ELF-1 (cell line): ENCODE data around the gene TMUB1.

Source experiments
- DNase-seq: peaks from one replicate; pipeline ENCODE4 v3.0.0-alpha.2; 2016; ENCODE audit warnings: low read depth, low spot score

The TMUB1 gene

DNA sequence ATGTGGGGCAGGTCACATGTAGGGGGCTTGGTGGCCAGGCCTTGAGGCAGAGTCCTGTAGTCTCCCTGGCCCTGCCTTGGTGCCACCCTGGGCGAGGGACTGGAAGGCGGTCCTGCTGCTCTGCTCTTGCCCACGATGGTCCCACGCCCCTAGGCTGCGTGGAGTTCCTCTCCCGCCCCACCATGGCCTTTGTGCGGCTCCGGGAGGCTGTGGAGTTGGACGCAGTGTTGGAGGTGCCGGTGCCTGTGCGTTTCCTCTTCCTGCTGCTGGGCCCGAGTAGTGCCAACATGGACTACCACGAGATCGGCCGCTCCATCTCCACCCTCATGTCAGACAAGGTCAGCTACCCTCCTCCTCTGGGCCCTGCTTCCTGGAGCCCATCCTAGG lies 12.7 kb downstream of the TMUB1 start:
- DNase-seq, result no peak

DNA sequence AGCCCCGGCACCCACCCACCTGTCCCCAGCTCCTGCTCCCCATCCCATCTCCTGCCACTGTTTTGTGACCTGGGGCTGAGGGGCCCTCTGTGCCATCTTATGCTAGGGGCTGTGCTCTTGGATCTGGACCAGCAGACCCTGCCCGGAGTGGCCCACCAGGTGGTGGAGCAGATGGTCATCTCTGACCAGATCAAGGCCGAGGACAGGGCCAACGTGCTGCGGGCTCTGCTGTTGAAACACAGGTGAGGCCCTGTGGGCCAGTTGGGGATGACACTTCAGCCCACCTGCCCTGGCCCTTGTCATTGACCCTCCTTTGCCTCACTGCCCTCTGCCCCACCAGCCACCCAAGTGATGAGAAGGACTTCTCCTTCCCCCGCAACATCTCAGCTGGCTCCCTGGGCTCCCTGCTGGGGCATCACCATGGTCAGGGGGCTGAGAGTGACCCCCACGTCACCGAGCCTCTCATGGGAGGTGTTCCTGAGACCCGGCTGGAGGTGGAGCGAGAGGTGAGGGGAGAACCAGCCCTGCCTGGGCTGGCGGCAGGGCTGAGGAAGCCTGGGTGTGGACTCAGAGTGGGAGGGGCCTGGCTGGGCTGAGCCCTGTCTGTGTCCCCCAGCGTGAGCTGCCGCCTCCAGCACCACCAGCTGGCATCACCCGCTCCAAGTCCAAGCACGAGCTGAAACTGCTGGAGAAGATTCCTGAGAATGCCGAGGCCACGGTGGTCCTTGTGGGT lies 13.3 kb downstream of the TMUB1 start:
- DNase-seq, result no peak

DNA sequence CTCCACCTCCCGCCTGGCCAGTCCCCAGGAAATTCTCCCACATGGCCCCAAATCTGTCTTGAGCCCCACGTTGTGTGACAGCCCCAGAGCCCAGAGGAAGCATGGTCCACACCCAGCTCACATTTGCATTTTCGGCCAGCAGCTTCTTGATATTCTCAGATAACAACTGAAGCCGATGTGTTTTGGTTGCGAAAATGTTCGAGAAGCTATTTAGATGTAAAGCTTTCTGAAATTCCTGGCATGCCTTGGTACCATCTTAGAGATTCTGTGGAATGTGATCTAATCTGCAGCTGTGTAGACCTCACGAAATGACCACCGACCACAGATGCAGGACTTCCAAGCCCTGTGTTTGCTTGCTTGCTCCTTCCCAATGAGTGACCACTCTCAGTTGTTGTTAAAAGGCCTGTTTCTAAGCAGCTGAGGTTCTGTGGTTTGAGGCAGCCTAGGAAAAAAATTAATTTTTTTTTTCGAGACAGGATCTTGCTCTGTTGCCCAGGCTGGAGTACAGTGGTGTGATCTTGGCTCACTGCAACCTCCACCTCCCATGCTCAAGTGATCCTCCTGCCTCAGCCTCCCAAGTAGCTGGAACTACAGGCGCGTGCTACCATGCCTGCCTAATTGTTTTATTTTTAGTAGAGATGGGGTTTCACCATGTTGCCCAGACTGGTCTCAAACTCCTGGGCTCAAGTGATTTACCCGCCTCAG lies 15.1 kb downstream of the TMUB1 start:
- DNase-seq, result peak; percentile 68

DNA sequence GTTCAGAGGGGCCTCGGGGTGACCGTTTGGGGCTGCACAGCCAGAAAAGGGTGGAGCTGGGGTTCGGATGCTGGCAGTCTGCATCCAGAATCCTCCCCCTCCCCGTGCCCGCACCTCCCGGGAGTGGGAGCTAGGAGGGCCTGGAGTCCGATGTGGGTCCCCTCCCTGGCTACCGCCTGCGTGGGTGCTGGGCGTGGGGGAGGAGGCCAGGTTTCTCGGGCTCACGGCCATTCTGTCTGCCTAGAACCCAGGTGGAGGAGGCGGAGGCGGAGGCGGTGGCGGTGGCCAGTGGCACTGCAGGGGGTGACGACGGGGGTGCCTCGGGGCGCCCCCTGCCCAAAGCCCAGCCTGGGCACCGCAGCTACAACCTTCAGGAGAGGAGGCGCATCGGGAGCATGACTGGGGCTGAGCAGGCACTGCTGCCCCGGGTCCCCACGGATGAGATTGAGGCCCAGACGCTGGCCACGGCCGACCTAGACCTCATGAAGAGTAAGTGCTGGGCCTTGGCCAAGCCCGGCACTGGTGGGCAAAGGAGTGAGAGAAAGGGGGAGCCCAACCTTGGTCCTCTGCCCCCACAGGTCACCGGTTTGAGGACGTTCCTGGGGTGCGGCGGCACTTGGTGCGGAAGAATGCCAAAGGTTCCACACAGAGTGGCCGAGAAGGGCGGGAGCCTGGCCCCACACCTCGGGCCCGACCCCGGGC lies 16.9 kb downstream of the TMUB1 start:
- DNase-seq, result no peak

DNA sequence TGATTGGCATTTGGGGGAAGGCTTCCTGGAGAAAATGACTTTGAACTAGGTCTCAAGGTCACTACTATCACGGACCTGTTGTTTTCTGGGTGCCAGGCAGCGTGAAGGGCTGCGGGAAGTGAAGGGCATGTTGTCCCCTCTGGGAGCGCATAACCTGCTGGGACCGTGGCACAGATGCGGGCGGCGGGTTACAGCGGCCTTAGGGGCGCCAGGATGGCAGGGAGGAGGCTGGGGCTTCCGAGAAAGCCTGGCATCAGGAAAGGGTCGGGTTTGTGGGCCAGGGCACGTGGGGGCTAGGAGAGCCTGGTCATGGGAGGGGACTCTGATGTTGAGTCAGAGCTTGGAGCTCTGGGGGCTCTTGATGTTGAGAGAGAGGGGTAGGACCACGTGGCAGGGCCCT lies 17.8 kb downstream of the TMUB1 start:
- no peak for DNase-seq

DNA sequence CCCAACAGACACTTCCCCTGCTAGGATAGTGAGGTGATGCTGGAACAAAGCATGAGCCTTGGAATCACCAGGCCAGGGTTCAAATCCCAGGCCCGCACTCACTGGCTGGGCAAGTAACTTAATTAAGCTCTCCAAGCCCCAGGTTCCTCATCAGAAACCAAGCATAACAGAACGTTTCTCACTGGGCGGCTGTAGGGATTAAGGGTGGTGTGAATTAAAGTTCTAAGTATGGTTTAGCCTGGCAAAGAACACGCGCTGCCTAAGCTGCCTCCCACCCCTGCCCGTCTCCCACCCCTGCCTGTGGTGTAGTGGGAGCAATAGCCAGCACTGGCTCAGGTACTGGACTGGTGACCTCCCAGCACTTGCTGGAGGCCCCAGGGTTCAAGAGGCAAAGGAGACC lies 18.3 kb downstream of the TMUB1 start:
- no peak for DNase-seq

DNA sequence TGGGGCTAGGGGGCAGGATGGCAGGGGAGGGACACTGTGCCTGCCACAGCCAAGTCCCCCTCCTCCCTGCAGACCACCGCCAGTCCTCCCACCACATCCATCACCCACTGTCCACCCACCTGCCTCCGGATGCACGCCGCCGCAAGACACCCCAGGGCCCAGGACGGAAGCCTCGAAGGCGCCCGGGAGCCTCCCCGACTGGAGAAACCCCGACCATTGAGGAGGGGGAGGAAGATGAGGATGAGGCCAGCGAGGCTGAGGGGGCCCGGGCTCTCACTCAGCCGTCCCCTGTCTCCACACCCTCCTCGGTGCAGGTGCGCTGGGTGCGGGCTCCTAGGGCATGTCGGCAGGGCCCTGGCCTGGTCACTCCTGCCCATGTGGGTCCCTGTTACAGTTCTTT lies 18.8 kb downstream of the TMUB1 start:
- no peak for DNase-seq

DNA sequence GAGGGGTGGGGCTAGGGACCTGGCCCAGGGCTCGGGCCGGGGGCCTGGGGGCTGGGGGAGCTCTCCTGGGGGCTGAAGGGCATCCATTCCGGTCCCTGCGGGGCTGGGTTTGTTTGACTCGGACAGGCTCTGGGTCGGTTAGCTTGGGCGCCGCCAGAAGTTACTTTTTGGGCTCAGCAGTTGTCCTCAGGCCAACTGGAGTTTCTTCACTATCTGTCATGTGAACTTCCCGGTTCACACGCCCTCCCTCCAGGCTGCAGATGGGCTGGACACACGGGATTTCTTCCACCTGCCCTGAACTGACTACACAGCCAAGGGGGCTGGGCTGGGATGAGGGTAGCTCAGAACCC lies 20.1 kb downstream of the TMUB1 start:
- DNase-seq, result peak; percentile 73

DNA sequence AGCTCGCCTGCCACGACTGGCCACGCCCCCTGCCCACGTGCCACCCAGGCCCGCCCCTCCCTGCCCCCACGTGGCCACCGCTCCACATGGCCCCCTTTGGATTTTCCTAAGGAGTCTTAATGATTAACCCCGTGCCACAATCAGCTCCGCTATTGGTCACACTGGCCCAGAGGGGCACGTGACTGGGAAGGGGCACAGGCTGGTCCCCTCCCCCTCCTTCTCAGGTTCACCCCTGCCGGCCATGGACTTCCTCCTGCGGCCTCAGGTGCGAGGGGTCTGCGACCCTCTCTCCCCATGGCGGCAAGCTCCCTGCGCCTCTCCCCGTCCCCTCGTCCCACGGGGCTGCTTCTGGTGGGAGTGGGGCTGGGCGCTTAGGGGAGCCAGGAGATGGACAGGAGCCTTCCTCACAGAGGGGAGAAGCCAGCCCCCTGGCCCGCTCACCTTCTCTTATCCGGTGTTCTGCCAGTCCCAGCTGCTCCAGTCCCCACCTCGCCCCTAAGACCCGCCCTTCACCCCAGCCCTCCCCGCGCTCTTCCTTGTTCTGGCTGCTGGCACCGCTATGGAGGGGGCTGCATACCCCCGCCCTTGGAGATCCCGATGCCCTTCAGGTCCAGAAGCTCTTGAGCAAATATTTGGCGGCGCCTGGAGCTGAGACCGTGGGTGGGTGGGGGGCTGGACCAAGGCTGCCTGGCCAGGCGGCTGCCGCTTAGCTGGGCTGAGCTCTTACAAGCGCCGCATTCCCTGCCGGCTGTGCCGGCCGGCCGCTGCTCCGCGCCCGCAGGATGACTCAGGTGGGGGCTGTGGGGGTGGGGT lies 20.7 kb downstream of the TMUB1 start:
- DNase-seq, result peak; percentile 93

DNA sequence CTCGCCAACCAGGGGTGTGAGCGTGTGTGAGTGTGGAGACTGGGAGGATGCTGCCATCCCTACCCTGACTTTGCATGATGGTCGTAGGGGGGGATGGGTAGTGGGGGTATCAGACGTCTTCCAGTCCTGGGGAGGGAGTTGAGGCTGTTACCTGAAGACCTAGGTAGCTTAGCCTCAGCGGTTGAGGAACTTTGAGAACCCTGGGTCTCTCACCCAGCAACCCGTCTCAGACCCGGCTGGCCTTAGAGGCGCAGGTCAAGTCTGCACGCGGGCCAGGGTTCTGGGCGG lies 21.2 kb downstream of the TMUB1 start:
- DNase-seq, result no peak

DNA sequence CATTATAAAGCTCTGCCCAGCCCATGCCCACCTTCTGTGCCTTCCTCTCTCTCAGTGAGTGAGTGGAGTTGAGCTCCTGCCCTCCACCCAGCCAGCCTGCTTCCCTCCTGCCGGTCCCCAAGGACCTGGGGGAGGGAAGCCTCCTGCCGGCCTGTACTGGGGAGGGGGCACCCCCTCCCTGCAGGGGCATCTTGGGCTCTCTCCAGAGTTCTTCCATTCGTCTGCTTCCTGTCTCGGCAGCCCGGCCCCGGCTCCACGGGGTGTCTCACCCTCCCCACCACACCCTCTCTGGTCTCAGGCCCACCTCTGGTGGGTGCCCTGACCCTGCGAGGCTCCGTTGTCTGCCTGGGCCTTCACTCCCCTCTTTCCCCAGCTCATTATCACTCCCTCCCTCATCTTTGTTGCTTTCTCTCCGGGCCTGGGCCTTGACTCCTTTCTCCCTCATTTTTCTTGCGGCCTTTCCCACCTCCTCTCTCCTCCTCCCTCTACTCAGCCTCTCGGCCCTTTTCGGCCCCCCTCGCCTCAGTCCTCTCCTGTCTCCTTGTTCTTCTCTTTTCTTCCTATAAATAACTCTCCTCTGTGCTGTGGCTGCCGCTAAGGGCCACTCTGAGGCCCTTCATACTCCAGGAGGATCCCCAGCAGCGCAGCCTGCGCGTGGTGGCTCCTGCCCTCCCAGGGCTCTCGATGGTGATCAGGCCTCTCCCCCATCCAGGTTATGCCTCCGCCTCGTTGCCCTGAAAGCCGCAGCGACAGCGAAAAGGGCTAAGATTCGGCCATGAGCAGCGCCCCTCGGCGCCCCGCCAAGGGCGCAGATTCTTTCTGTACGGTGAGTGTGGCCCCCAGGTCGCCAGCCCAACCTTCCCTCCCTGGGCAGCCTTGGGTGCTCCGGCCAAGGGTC lies 21.8 kb downstream of the TMUB1 start:
- DNase-seq, result peak; percentile 47

DNA sequence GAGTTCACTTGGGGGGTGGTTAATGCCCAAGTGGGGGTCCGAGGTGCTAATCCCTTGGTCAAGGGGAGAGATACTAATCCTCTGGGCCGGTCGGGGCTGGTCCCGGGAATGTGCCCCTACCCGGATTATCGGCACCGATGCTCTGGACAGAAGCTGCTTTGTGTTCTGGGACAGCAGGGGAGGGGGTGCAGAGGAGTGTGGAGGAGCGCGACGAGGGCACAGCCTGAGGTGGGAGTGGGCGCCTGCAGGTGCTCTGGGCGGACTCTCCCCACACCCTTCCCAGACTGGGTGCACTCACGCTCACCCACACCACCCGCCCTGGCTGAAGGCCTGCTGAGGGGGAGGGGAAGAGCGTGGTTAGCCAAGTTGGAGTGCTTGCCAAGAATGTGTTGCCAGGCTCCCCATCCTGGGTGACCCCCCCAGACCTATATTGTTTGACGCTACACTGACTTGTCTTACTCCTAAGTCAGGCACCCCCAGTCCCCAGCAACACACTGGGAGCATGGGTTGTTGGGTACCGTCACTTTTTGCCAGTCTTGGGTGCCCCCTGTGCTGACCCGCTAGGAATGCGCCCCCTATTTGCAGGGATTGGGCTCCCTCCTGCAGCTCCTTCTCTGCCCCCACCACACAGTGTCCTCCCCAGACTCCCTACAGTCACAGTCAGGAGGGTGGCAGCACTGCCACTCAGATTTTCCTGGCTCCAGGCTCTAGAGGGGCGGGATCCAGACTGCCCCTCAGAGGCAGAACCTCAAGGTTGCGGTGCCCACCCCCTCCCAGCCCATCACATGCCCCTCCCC lies 22.7 kb downstream of the TMUB1 start:
- peak; percentile 52 for DNase-seq

DNA sequence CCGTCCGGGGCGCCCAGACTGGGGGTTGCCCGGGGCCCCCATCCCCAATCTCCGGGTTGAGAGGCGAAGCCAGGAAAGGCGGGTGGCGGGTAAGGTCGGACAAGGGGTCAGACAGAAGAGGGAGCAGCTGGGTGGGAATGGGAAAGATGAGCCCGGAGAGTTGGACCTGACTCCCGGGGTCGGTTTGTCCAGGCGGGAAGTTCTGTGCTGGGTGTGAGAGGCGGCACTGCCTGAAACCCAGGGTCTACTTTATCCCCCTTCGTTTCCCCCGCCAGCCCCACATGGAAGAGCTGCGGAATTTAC lies 23.2 kb downstream of the TMUB1 start:
- peak; percentile 58 for DNase-seq

DNA sequence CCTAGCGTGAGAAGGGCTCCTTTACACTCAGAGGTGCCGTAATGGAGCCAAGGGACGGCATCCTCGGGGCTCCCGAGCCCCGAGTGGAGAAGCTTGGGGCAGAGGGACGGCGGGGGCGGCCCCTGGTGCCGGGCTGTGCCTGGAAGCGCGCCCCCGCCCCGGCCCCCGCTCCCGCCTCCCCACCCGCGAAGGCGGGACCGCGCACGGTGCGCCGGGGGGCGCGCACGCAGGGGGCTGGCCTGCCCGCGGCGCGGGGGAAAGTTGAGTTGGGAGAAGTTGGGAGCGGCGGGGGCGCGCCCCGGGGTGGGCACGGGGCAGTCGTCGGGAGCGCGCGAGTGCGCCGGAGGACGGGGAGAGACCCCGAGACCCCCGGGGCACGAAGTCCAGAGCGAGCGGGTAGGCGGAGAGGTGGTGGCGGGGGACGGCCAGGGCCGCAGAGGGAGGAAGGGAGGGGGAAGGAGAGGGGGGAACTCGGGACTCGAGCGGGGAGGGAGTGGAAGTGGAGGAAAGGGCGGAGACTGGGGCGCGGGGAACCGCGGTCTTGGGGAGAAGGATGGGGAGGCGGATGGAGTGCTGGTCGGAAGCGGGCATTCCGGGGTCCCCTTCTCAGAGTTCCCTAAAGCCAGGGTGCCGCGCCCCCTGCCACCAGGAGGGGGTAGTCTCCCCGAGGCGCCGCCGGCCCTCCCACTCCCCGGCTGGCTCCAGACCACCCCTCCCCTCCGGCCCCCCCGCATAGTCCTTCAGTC lies 23.8 kb downstream of the TMUB1 start, which contains the start of gene SLC4A2:
TSS of gene SLC4A2 (plus strand) at position 223 of the 746 bp plus-strand sequence. CDS start 2,399 bp downstream, outside the sequence.
- peak; percentile 48 for DNase-seq

DNA sequence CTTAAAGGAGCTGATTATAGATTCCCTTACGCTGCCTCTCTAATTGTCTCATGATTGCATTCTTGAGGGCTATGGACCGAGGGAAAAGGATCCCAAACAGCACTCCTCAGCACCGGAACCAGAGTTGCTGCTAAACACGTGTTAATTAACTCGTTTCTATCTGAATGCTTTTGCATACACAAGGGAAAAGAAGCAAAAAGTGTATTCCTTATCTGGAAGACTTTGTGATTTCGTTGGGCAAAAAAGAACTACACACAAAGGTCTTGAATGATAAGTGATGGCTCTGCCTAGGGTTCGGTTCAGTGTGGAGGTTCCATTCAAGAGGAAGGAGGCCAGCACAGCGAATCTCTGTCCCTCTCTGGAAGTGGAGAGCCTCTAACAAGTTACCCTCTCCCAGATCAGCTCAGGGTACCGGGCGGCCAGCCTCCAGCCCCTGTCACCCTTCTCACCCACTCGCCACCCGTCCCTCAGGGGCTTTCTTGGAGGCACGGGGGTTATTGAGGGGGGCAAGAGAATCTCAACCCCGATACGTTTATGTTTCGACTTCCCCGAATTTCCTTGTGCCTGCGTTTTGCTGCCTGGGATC lies 24.4 kb downstream of the TMUB1 start:
- DNase-seq, result peak; percentile 50

DNA sequence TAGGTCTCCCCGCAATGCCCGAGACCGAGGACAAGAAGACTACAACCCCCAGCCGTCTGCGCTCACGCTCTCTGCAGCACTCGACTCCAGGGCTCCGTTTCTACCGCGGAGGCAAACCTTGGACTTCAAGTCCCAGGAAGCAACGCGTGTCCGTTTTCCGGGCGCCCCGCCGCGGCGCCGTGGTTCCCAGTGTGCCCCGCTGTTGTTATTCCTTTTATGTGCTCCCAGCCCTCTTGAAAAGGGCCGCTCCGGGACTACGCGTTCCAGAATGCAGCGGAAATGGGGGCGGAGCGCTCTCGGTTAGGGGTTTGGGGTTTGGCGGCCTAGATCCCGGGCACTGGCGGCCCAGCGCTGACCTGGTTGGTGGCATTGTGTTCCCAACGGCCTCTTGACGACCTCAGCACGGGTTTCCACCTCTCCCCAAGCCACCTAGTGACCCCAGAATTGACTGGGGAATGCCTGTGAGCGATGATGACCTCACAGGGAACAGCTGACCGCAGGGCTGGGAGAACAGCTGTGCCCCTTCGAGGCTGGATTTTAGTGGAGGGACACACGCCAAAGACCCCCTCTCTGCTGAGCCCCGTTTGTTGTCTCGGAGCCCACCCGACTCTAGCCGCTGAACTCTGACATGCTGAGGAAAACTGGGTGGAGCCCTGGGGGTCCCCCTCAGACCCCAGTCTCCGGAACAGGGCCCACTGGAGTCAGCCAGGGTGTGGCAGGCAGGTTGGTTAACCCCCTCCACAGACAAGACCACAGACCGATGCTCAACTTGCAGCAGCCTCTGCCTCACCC lies 25.1 kb downstream of the TMUB1 start:
- peak; percentile 100 for DNase-seq

DNA sequence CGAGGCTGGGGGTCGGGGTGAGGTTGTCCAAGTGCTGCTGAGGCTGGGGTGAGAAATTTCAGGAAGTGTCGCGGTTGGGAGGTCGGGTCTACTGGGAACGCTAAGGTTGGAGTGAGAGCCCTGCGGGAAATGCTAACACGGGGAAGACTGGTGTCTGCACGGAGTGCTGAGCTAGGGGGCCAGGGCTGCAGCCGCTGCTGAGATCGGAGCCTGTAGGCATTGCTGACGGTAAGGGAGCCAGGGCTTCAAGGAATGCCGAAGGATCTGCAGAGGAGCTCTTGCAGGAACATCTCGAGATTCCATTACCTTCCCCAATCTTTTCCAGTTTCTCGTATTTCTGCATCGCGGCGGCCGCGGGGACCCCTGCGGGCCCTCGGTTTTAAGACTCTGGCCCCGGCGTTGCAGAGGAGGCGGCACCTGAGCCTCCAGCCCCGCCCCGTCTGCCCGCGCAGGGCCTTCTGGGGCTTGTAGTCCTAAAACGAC lies 25.7 kb downstream of the TMUB1 start, which contains the start of gene CDK5:
TSS of gene CDK5 (minus strand) at position 392 of the 483 bp plus-strand sequence. CDS start at position 343, 49 bp downstream.
- DNase-seq, result no peak
